Ramos (cell line): ENCODE data around the gene RIMS1.

Experiments
- in situ Hi-C: fragments of 300-500 bp; cut with MboI; formaldehyde crosslinking; loops from one replicate; pipeline ENCODE4 v1.14.3; 2022; ENCODE audit warnings: low sequenced_read_pairs; ENCODE audit not compliant: unreplicated experiment

The RIMS1 gene

DNA sequence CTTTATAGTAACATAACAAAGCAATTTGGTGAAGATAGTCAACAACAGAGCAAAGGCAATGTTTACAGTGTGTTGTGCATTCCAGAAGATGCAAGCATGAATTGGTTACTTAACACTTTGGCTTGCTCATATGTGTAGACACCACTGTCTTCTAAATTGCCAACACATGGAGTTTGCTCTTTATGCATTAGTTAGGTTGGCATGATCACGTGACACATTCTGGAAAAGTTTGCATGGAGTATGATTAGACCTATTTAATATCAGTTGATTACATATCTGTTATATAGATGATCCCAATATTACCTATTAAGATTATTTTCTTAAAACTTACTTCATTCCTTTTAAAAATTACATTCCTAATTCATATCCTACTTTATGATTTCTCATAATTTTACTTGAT is 197.6 kb downstream of the RIMS1 start:
- in situ Hi-C loops, result loop anchor here (10.0 kb wide), 2 partner anchors 559 to 709 kb away; no protein-coding TSS in a partner anchor

DNA sequence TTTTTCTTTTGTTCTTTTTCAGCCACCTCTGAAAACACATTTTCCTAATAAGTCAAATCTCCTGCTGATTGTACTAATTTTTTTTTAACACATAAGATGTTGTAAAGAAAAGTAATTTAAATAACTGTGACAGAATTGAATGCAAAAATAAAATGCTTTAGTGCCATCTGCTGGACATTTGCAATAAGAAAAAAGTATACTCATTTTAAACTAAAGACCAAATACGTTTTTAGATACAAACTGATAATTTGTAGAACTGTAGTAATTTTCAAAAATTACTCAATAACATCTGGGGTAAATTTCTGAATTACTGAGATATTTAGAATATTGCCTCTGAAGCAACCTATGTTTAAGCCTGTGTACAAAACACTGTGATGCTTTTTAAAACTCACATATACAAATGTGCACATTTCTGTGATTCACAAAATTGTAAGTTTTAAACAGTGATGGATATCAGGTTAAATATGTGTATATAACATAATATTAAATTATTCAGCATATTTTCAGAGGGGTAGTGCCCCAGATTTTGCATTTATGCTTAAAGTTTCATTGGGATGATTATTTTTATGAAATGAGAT is 198.7 kb downstream of the RIMS1 start:
- in situ Hi-C loops, result loop anchor here (10.0 kb wide), 2 partner anchors 560 to 710 kb away; no protein-coding TSS in a partner anchor

DNA sequence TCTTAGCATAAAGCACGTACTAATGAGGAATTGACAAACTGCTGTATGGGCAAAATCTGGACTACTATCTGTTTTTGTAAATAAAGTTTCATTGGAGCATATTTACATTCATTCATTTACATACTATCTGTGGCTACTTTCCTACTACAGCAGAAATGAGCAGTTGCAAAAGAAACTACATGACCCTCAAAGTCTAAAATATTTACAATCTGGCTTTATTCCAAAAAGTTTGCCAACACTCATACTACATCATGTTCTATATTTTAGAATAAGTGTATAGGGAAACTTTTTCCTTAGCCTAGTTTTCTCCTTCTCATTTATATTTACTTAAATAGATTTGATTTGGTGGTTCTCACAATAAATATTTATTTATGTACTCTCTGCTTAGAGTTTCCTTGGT is 208.2 kb downstream of the RIMS1 start:
- in situ Hi-C loops, result no loop called here

DNA sequence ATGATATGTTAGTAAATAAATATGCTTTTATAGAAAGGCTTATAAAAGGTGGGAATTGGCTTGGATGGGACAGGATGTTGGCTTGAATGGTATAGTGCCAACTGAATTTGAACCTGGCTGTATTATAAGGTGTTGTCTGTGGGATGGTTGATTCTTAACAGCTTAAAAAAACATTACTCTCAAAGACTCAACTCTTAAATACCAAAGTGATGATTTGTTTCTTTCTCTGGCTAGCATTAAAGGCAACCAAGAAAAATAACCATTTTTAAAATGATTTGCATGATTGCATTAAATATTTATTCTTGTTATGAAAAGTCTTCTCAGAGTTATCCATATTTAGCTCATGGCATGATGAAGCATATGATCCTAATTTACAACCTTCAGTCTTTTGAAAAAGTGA is 216.2 kb downstream of the RIMS1 start:
- in situ Hi-C loops, result no loop called here

DNA sequence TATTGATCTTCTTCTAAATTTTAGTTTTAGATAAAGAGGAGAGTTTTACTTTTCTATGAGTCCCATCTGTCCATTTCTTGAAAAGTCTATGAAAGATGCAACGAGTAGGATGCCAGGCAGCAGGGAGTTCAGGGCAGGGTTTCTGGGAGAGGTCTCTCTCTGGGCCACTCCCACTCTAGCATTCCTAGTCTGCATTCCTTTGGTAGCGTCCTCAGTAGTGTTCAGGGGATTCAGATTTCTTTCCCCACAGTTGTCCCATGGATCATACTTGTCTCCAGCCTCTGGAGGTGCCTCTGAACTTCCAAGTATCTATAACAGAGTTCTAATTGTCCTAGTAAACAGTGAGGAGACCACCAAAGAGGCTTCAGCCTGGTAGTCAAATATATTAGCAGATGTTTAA is 225.3 kb downstream of the RIMS1 start:
- in situ Hi-C loops, result no loop called here

DNA sequence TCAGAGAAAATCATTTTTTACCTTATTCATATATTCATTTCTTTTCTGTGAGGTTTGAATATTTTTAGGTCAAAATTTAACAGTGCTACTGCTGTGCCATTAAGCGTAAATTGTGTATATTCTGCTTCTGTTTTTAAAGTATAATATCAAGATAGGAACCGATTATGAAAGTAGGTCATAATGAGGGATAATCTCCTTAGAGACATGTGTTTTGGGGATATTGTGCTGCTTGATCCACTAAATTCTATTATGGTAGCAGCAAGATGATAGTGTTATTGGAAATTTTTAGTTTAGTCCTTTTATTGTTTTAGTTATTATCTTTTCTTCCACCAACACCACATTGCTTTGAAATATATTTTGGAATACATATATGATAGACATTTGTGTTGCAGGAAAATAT is 244.0 kb downstream of the RIMS1 start:
- in situ Hi-C loops, result no loop called here

DNA sequence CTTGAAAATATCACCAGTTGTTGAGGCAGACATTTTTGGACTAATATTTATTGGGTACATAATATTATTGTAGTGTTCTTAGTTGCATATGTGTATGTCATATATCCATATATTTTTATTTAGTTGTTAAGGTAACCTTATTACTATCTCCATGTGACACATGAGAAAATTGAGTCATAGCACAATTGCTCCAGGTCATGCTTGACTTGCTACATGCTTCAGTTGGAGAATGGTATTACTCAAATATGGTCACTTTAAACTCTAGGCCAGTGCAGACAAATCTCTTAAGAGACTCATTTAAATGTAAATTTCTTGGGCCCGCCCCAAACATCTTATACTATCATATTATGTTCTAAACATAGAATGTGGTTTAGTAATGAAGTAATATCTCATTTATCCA is 246.1 kb downstream of the RIMS1 start:
- in situ Hi-C loops, result no loop called here

DNA sequence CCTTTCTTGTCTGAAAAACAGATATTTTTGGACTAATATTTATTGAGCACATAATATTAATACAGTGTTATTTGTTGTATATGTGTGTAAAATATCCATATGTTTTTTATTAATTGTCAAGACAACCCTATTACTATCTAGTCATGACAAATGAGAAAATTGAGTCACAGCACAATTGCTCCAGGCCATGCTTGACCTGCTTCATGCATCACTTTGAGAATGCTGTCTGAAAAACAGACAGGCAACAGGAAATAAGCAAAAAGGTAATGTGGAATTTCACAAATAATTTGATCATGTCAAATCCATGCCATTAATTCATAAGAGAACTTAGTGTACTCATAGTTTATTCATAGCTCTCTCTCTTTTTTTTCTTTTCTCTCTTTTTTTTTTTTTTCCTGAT is 246.5 kb downstream of the RIMS1 start:
- in situ Hi-C loops, result no loop called here

DNA sequence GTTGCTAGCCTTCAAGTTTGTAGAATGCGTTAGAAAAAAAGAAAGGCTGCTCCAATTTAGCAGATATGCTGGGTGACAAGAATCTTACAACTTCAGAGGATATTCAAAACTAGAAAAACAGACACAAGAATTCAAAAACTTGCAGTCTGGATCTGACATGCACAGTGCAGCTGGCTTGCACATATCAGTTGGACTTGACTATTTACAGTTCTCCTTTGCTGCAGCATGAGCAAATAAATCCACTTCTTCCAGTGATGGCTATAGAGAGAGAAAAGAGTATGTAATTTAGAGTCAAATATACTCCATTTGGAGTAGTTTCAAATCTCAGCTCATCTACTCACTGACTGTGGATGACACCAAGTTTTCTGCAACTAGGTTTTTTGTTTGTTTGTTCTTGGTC is 247.0 kb downstream of the RIMS1 start:
- in situ Hi-C loops, result no loop called here

DNA sequence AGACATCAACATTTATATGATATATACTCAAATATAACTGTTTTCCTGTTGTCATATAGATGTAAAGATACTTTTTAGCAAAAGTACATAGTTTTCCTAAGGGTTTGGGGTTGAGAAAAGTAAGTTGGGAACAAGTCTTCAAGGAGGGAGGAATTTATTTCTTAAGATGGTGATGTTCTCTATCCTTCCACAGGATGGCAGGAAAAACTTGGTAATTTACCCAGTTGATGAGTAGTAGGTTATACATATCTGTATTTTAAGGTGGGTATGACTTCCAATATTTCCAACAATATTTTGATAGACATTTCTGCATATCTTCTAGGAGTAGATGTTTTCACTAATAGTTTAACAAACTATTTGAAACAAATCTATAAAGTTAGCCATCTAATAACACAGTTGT is 254.4 kb downstream of the RIMS1 start:
- in situ Hi-C loops, result no loop called here

DNA sequence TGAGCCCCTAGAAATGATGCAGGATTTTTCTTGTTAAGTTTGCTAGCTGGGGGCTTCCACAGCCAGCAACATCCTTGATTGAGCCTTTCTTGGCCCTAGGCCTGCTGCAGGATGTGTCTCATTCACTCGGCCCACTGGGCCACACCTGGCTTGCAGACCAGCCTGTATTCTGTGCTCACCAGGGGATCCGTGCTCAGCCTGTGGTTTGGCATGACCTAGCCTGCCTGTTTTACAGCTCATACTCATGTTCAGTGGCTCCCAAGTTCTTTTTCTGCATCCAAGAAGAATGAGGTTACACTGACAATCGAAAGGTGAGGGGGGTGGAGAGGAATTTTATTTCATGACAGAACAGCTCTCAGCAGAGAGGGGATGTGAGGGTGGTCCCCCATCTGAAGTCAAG is 263.4 kb downstream of the RIMS1 start:
- in situ Hi-C loops, result no loop called here

DNA sequence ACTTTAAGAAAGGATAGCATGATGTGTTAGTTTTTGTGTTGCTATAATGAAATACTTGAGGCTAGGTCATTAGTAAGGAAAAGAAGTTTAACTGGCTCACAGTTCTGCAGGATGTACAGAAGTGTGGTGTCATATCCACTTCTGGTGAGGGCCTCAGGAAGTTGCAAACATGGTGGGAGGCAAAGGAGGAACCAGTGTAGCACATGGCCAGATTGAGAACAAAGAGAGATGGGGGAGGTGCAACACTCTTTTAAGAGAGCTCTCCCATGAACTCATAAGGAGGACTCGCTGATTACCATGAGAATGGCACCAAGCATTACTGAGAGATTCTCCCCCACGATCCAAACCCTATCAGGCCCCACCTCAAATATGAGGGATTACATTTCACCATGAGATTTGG is 265.4 kb downstream of the RIMS1 start:
- in situ Hi-C loops, result no loop called here

DNA sequence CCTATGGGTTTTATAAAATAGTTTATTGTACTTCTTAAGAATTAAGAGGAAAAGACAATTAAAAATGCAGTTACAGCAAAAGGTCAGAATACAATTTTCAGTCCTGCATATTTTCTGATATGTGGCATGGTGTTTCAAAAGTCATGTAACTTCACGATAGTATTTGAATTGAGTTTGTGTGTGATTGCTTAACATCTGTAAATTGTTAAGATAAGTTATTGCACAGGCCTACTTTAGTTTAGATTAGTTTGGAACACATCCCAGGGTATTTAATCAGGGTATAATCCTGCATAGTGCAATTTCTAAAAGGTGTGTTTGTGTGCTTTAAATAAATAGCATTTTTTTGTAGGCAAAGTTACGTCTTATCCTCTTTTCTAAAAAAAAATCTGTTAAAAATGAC is 289.6 kb downstream of the RIMS1 start:
- in situ Hi-C loops, result no loop called here

DNA sequence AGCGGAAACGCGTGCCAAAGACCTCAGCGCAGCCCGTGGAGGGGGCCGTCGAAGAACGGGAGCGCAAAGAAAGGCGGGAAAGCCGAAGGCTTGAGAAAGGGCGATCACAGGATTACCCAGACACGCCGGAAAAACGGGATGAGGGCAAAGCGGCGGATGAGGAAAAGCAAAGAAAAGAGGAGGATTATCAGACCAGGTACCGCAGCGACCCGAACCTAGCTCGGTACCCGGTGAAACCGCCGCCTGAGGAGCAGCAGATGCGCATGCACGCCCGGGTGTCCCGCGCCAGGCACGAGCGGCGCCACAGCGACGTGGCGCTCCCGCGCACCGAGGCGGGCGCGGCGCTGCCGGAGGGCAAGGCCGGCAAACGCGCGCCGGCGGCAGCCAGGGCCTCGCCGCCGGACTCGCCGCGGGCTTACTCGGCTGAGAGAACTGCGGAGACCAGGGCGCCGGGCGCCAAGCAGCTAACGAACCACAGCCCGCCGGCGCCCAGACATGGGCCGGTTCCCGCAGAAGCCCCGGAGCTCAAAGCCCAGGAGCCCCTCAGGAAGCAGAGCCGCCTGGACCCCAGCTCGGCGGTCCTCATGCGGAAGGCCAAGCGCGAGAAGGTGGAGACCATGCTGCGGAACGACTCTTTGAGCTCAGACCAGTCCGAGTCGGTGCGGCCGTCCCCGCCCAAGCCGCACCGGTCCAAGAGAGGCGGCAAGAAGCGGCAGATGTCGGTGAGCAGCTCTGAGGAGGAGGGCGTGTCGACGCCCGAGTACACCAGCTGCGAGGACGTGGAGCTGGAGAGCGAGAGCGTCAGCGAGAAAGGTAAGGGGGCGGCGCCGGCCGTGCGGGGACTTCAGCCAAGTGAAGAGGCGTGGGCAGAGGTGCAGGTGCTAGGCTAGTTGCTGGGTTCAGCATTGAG is 296.2 kb downstream of the RIMS1 start:
- in situ Hi-C loops, result no loop called here

DNA sequence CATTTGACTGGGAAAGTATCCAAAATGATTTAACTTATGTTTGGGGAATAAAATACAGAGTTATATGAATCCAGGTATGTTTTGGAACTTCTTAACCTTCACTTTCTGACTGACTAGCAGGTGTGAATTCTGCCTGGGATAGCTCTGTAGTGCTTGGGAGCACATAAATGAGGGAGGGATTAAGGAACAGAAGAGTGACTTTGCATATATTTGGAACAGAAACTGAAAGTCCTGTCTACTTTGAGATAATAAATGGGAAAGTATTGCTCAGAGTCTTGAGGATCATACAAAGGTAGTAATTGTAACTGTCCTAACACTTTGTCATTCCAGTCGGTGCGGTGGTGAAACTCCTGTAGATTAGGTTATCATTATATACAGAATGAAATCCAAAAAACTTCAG is 317.6 kb downstream of the RIMS1 start:
- in situ Hi-C loops, result no loop called here

DNA sequence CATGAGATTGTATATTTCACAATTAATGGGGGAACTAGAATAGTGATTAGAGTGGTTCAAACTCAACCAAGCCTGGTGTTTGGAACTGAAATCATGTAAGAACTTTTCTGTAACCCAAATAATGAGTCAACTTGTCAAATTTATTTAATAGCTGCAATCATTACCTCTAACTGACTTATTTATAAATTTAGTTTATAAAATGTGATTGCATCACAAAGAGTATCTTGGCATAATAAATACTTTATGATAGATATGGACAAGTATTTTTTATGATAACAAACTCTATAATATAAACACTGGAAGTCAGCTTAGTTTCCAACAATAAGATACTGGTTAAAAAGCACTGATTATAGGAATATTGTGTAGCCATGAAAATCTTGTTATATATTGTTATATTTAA is 319.1 kb downstream of the RIMS1 start:
- in situ Hi-C loops, result no loop called here

DNA sequence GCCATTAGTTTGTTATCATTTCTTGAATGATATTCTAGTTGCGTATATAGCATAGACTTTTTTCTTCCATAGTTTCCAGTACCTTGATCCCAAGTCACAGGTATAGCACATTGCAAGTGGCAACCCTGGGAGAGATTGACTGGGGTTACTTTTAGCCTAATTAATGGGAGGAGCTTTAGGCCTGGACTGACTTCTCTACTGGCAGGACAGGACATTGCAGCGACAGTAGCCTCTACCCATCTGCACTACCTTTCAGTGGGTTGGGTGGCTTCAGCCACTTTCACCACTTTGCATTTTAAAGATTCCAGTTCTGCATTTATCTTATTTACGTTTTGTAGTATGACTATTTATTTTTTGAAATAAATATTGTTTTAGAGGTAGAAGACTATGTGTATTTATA is 320.3 kb downstream of the RIMS1 start:
- in situ Hi-C loops, result no loop called here

DNA sequence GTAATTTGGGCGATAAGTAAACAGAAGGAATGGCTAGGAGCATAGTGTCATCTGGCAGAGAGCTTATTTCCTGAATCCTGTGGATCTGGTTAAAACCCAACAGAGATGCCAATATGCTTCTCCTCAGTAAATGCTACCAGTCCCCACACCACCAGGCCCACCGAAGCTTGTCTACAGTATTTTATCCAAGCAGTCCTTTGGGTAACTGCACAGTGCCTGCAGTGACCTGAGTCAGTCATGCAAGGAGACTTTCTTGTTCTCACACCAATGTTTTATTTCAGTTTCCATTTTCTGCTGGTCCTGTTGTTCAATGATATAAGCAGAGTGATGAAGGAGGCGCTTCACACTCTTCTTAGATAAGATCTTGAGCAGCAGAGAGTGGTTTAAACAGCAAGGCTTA is 326.3 kb downstream of the RIMS1 start:
- in situ Hi-C loops, result no loop called here

DNA sequence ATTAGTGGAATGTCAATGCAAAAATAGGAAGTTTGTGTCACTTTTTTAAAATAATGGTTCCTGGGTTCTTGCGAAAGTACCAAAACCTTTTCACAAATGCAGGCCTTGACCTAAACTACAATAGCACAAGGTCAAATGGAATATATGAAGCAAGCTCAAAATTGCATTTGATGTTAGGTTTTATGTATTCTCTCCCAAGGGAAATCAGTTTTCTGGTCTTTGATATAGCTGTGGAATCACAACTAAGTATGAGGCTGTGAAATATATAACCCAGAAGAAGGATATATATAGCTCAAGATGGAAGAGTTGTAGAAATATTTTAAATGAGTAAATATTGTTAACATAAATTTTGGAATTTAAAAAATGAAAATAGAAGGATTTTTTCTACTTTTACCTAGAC is 327.3 kb downstream of the RIMS1 start:
- in situ Hi-C loops, result no loop called here

DNA sequence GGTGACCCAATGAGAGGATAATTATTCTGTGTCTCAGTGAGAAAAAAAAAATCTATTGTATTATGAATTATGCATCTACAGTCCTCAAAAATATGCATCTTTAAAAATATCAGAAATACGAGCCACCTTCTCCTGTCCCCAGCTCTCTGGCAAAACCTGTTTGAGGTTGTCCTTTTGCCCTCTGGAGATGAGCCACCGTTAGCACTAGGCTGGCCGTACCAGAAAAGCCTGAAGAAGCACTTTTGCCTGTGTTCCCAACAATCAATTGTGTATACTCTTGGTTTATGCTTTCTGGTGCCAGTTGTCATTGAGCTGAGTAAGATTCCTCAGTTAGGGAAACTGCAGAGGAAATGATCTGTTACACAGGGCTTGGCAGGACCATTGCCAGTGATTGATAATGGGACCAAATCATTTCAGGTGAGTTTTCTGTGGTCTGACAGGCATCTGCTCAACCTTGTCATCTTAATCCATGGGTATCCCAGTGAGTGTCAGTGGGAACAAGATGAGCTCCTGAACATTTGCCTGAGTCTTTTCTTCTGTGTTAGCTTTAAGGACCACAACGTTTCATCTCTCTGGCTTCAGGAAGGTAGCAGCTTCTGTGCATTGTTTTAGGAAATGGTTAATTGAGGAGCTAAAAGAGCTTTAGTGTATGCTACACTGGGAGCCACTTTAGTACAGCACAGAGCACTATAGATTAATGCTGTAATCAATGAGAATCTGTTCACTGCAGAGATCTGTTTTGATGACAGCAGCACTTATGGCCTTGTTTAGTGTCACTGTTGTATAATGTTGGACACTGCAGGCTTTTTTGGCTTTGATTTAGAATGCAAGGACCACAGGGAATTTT is 330.1 kb downstream of the RIMS1 start:
- in situ Hi-C loops, result no loop called here

DNA sequence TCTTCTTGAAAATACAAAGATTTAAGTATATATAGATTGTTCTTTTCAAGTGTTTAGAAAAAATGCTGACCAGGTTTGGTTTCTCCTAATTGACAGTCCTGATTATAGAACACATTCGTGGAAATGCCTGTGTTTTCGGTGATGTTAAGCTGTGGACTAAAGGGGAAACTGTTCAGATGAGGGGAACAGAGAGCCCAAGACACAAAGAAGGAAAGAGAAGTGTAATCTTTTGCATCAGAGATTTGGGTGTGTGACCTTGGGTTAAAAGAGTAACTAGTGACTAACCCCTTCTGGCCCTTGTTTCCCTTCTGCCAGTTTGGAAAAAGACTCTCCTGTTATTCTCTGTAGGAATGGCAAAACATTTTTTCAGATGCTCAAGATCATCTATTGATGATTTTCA is 331.3 kb downstream of the RIMS1 start:
- in situ Hi-C loops, result no loop called here
